H1 (cell line): ENCODE data around the gene ZNF487. TPM values are rescaled to one million over a fixed set of nuclear protein-coding genes. Genes with fewer than 3 reads are reported as not detected.

ENCODE experiments used
- CTCF ChIA-PET: fragments of 300-600 bp; sonication (Branson Sonifier 250); formaldehyde crosslinking; loops from one replicate; lab custom pipeline; 2021; ENCODE audit not compliant: partially characterized antibody; lab: Charles Lee
- POLR2A ChIA-PET: fragments of 300-600 bp; sonication (Branson Sonifier 250); formaldehyde crosslinking; loops from one replicate; lab custom pipeline; 2021; ENCODE audit warnings: inconsistent platforms; ENCODE audit not compliant: partially characterized antibody; lab: Charles Lee
- DNase-seq, 2 experiments: peaks; one replicate each; pipeline versions ENCODE4 v3.0.0 to v3.0.0-alpha.2; 2010 to 2022; ENCODE audit warnings: low spot score in 2 of 2, low read depth in 1 of 2, mixed read lengths in 1 of 2
- FAIRE-seq: peaks from 2 replicates; lab custom pipeline; 2011; peaks lifted over from hg19 to GRCh38; lab: Jason Lieb, UNC
- H2AFZ ChIP-seq: 2 replicates; pipeline ENCODE4 v1.8.1; 2012; ENCODE audit warnings: low read length, inconsistent platforms
- H2AK5ac ChIP-seq: 2 replicates; pipeline ENCODE4 v1.6.1; 2013; ENCODE audit warnings: low read depth, low read length
- H2BK120ac ChIP-seq: replicated peaks from 2 replicates; pipeline ENCODE3; 2013; ENCODE audit warnings: low read depth, low read length, inconsistent platforms
- H2BK12ac ChIP-seq: 2 replicates; pipeline ENCODE4 v1.6.1; 2013; ENCODE audit warnings: low read depth, low read length
- H2BK15ac ChIP-seq: 2 replicates; pipeline ENCODE4 v1.6.1; 2013; ENCODE audit warnings: low read length
- H2BK20ac ChIP-seq: 2 replicates; pipeline ENCODE4 v1.6.1; 2013; ENCODE audit warnings: low read length
- H2BK5ac ChIP-seq: 2 replicates; pipeline ENCODE4 v1.6.1; 2013; ENCODE audit warnings: low read depth, low read length
- H3K14ac ChIP-seq: 2 replicates; pipeline ENCODE4 v1.6.1; 2013; ENCODE audit warnings: inconsistent platforms; ENCODE audit not compliant: insufficient read length
- H3K18ac ChIP-seq: 2 replicates; pipeline ENCODE4 v1.6.1; 2013; ENCODE audit warnings: low read length; ENCODE audit errors: extremely low read depth
- H3K23ac ChIP-seq: 2 replicates; pipeline ENCODE4 v1.6.1; 2013; ENCODE audit warnings: inconsistent platforms; ENCODE audit not compliant: insufficient read length
- H3K23me2 ChIP-seq: 2 replicates; pipeline ENCODE4 v1.6.1; 2013; ENCODE audit warnings: low read depth, low read length
- H3K27ac ChIP-seq: 2 replicates; pipeline ENCODE4 v1.6.1; 2011; ENCODE audit warnings: low read depth, low read length, inconsistent platforms
- H3K27me3 ChIP-seq, 4 experiments: replicated peaks in 1 of 4; 1 replicate in 1 of 4; 2 replicates in 3 of 4; pipeline versions ENCODE4 v1.6.1 to v1.8.1; 2011 to 2013; ENCODE audit warnings: low read length in 3 of 4, mild to moderate bottlenecking in 3 of 4, inconsistent platforms in 2 of 4, mixed read lengths in 2 of 4, moderate library complexity in 1 of 4; ENCODE audit not compliant: control insufficient read depth in 3 of 4, insufficient read depth in 3 of 4; ENCODE audit errors: extremely low read depth in 1 of 4
- H3K36me3 ChIP-seq, 4 experiments: 2 replicates each; pipeline versions ENCODE4 v1.6.1 to v1.8.1; 2011 to 2013; ENCODE audit warnings: mild to moderate bottlenecking in 4 of 4, low read length in 3 of 4, moderate library complexity in 2 of 4, control low read depth in 1 of 4, inconsistent platforms in 1 of 4; ENCODE audit not compliant: insufficient read depth in 4 of 4, control insufficient read depth in 2 of 4
- H3K4ac ChIP-seq: replicated peaks from 2 replicates; pipeline ENCODE3; 2013; ENCODE audit warnings: low read length, low read depth, mixed read lengths, inconsistent platforms; ENCODE audit not compliant: insufficient read length
- H3K4me1 ChIP-seq, 4 experiments: replicated peaks in 1 of 4; 1 replicate in 1 of 4; 2 replicates in 3 of 4; pipeline versions ENCODE4 v1.6.1 to v1.8.1; 2011 to 2013; ENCODE audit warnings: low read length in 3 of 4, inconsistent platforms in 2 of 4, mixed read lengths in 1 of 4; ENCODE audit not compliant: insufficient read depth in 4 of 4, control insufficient read depth in 3 of 4
- H3K4me2 ChIP-seq, 2 experiments: 2 replicates each; pipeline versions ENCODE4 v1.6.1 to v1.8.1; 2011 to 2013; ENCODE audit warnings: low read depth in 2 of 2, low read length in 2 of 2, control low read depth in 1 of 2, inconsistent platforms in 1 of 2, mild to moderate bottlenecking in 1 of 2; ENCODE audit not compliant: insufficient read depth in 1 of 2
- H3K4me3 ChIP-seq, 4 experiments: fragments of 200-600, 300-600 bp in 1 of 4; sonication (generic), shearing (Covaris generic), sonication (Bioruptor Twin) in 1 of 4; 2 replicates each; pipeline versions ENCODE4 v1.5.1 to v1.8.1; 2011 to 2016; ENCODE audit warnings: low read length in 4 of 4, low read depth in 3 of 4, control low read depth in 2 of 4, inconsistent platforms in 2 of 4, mild to moderate bottlenecking in 2 of 4, mixed read lengths in 1 of 4, moderate library complexity in 1 of 4; ENCODE audit not compliant: insufficient read depth in 2 of 4; ENCODE audit errors: extremely low read depth in 1 of 4
- H3K56ac ChIP-seq: replicated peaks from 2 replicates; pipeline ENCODE3; 2013; ENCODE audit warnings: low read depth, mild to moderate bottlenecking, mixed read lengths, low read length, inconsistent platforms; ENCODE audit not compliant: insufficient read length
- H3K79me1 ChIP-seq: 2 replicates; pipeline ENCODE4 v1.6.1; 2013; ENCODE audit warnings: low read depth, low read length, control low read depth
- H3K79me2 ChIP-seq, 2 experiments: 2 replicates each; pipeline versions ENCODE4 v1.6.1 to v1.8.1; 2012 to 2013; ENCODE audit warnings: low read length in 2 of 2, mild to moderate bottlenecking in 2 of 2, inconsistent platforms in 1 of 2; ENCODE audit not compliant: insufficient read depth in 2 of 2, control insufficient read depth in 1 of 2
- H3K9ac ChIP-seq, 4 experiments: replicated peaks in 1 of 4; 1 replicate in 1 of 4; 2 replicates in 3 of 4; pipeline versions ENCODE4 v1.6.1 to v1.8.1; 2011 to 2013; ENCODE audit warnings: low read depth in 3 of 4, low read length in 3 of 4, control low read depth in 2 of 4, mild to moderate bottlenecking in 2 of 4, moderate library complexity in 2 of 4, inconsistent platforms in 1 of 4; ENCODE audit errors: extremely low read depth in 1 of 4
- H3K9me3 ChIP-seq, 2 experiments: 2 replicates each; pipeline versions ENCODE4 v1.6.1 to v1.8.1; 2012 to 2013; ENCODE audit warnings: mild to moderate bottlenecking in 2 of 2, moderate library complexity in 2 of 2, control low read depth in 1 of 2, inconsistent platforms in 1 of 2, low read depth in 1 of 2, low read length in 1 of 2, mixed read lengths in 1 of 2; ENCODE audit not compliant: insufficient read depth in 2 of 2
- H4K20me1 ChIP-seq, 2 experiments: replicated peaks in 1 of 2; 2 replicates each; pipeline versions ENCODE3 to v1.8.1; 2011 to 2013; ENCODE audit warnings: inconsistent platforms in 2 of 2, low read length in 2 of 2, mild to moderate bottlenecking in 1 of 2; ENCODE audit not compliant: insufficient read depth in 2 of 2, control insufficient read depth in 1 of 2
- H4K5ac ChIP-seq: 2 replicates; pipeline ENCODE4 v1.6.1; 2013; ENCODE audit warnings: low read length, low read depth, mixed read lengths, inconsistent platforms; ENCODE audit not compliant: insufficient read length
- H4K8ac ChIP-seq: 2 replicates; pipeline ENCODE4 v1.8.0; 2013; ENCODE audit warnings: mild to moderate bottlenecking, moderate library complexity, low read length, inconsistent platforms; ENCODE audit not compliant: insufficient read depth; ENCODE audit errors: extremely low read depth
- H4K91ac ChIP-seq: replicated peaks from 2 replicates; pipeline ENCODE3; 2013; ENCODE audit warnings: low read length, mixed read lengths, inconsistent platforms; ENCODE audit not compliant: insufficient read length
- WGBS, 2 experiments: shearing (Covaris generic) in 1 of 2; methylation state at CpG; one replicate each; pipeline versions ENCODE4 v1.1.6 to v1.1.7; 2013 to 2015; ENCODE audit warnings: low lambda C conversion rate in 2 of 2, mixed read lengths in 2 of 2, inconsistent platforms in 1 of 2, low coverage in 1 of 2, missing lambda C conversion rate in 1 of 2; ENCODE audit not compliant: insufficient replicate concordance in 2 of 2, insufficient coverage in 1 of 2, insufficient read length in 1 of 2; ENCODE audit errors: extremely low coverage in 1 of 2, missing lambda C conversion rate in 1 of 2; 5-methylcytosine and 5-hydroxymethylcytosine counted together
- polyA plus RNA-seq, 7 experiments: library from polyadenylated mRNA; depleted of rRNA in 3 of 7; stranded (reverse) in 5 of 7; unstranded in 2 of 7; fragments of >200 nt in 5 of 7; fragments of 200-250 nt in 2 of 7; gene quantifications; 1 replicate in 5 of 7; 2 replicates in 1 of 7; 4 replicates in 1 of 7; pipeline versions ENCODE4 v1.2.1 to v1.2.3, GENCODE V29; 2011 to 2013; ENCODE audit warnings: missing spikeins in 2 of 7, mixed read lengths in 2 of 7
- total RNA-seq: library from RNA; stranded (reverse); fragmentation: NEBNext Ultra II Directional; extraction: Animal tissue kit (Norgen Biotek cat#: 25700); gene quantifications from 2 replicates; pipeline ENCODE4 v1.2.1, GENCODE V29; 2021

The ZNF487 gene
- total and polyA plus RNA-seq, 2 of the 8 experiments (the other 6 are each of a cell fraction or from before 2014, with no cell fraction given) = 1.9 to 2.5 TPM

DNA sequence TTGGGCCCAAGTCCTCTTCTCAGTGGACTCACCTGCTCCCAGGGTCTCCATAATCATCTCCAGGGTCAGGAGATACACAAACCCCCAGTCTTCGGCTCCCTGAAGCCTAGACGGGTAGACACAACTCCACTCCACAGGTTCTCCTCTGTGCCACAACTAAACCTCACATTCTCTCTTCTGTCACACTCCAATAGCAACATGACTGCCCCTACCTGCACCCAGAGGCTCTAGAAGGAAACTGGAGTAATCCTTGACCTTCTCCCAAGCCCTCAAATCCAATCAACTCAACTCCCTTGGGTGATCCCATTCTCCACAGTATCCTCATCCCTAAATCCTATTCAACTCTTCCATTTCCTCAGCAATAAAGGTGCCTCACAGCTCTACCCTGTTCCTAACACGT, 44.2 kb upstream of the ZNF487 start:
- Histone ChIP-seq H3K4ac (no peak overlapping the region), H4K5ac (no peak overlapping the region), H2BK5ac (no peak overlapping the region), H3K23ac (no peak overlapping the region), H2BK120ac (no peak overlapping the region), H3K36me3 (peaks cover 33 to 74% (median 64%) of the 10 kb centered on the region in 4 experiments), H2BK12ac (no peak overlapping the region), H3K79me1 (peaks cover 15% of the 10 kb centered on the region), H2AK5ac (no peak overlapping the region), H3K27me3 (no peaks in the 10 kb centered on the region), H4K91ac (no peak overlapping the region), H4K8ac (no peak overlapping the region), H2BK15ac (no peak overlapping the region), H3K4me2 (no peak overlapping the region), H2BK20ac (no peak overlapping the region), H3K18ac (no peak overlapping the region), H3K23me2 (peaks cover 7% of the 10 kb centered on the region; the same call in 1 of the 2 replicates), H3K9me3 (no peaks in the 10 kb centered on the region), H3K9ac (no peak overlapping the region), H3K27ac (no peak overlapping the region), H3K4me1 (peaks cover 0 to 6% (median 4%) of the 10 kb centered on the region in 4 experiments; a peak in 5 of 7 replicates), H4K20me1 (peaks cover 42 to 49% of the 10 kb centered on the region in 2 experiments), H3K4me3 (no peak overlapping the region), H3K14ac (no peak overlapping the region), H3K56ac (no peak overlapping the region), H2AFZ (no peak overlapping the region), H3K79me2 (peaks cover 44 to 89% of the 10 kb centered on the region in 2 experiments)
- ChIA-PET POLR2A (interaction anchor here (0.7 to 10.5 kb wide), 4 partner anchors 8 to 144 kb away, joined by 3 to 112 read pairs (median 15); no protein-coding TSS in a partner anchor), CTCF (interaction anchor here (0.6 to 0.7 kb wide), 2 partner anchors 70 to 131 kb away, joined by 3 read pairs; no protein-coding TSS in a partner anchor)
- FAIRE-seq (no peak), DNase-seq (no peak)
- WGBS, 2 experiments = 88% methylated on average over 3 of the region's 3 CpGs; no CpG with 5 or more reads in 1 of the 2 experiments
